ENCODE data around the gene CCDC172. TPM values are rescaled to one million over a fixed set of nuclear protein-coding genes. Genes with fewer than 3 reads are reported as not detected.

The CCDC172 gene, protein sequence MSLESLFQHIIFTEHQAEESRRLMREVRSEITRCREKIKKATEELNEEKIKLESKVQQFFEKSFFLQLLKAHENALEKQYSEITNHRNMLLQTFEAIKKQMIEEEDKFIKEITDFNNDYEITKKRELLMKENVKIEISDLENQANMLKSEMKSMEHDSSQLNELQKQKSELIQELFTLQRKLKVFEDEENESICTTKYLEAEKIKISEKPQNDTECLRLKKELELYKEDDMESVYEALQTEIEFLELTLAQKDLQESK
- not detected in 5 replicates for total RNA-seq (2022; extraction: Qiagen RNA extraction; ENCODE audit: low read depth)

DNA sequence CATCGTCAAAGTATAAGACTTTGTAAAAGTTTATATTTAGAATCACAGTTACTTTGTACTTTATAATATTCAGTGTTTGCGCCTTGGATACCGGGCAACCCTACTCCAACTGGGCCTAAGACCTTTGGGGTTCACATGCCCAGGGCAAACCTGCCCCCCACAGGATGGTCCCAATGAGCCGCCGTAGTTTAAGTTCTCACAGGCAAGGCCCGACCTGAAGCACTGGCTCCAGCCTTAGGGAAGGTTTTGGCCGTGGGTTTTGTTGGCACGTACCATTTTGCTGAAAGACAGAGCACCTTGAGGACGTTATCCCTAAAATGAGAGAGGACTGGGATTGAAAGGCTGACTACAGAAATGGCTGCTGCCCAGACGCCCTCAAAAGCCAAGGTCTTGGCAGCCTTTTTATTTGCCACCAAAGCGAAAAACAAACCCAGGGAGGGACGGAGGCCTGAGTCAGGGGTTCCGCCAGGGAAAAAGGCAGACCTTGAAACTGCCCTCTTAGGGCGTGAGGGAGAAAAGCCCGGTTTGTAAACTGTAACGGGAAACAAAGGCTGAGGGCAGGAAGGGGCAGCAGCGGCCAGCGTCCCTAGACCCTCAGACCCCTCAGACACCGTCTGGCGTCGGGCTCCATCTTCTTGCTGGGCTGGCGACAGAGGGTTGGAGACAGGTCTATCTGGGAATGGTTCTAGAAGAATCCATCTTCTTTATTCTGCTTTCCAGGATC is at the start of gene CCDC172:
Gene CCDC172 (plus strand): TSS at position 222 of the 724 bp plus-strand sequence. CDS start 564 bp downstream, outside the sequence.

DNA sequence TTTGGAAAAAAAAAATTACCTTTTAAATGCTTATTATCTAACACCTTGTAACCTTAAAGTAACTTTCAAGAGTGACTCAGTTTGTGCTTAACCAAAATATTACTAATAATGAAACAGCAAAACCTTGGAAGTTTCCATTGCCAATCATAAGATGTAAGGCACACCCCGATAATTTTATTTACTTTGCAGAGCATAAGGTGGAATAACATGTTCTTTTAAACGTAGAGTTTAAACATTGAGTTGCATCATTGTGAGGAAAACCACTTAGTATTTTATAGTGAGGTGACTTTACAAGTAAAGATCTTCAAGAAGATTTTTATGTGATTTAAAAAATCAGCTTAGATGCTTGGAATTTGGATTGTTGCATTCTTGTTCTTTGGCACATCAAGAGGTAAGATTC is 103.4 kb downstream of the CCDC172 start, which contains the start of gene PNLIPRP3:
Gene PNLIPRP3 (plus strand): TSS at position 177 of the 400 bp plus-strand sequence. CDS start 166 bp downstream, at position 343.

Other genes with a start within 250 kb of the CCDC172 start
- 7.7 to 12.4 TPM (median 10.0 TPM) in 5 replicates for gene GFRA1, start 51.2 kb upstream of the CCDC172 start, total RNA-seq (2022; extraction: Qiagen RNA extraction; ENCODE audit: low read depth)
- not detected in 5 replicates for gene PNLIPRP3, start 103.4 kb downstream of the CCDC172 start, total RNA-seq (2022; extraction: Qiagen RNA extraction; ENCODE audit: low read depth)
- not detected in 5 replicates for gene PNLIP, start 221.5 kb downstream of the CCDC172 start, total RNA-seq (2022; extraction: Qiagen RNA extraction; ENCODE audit: low read depth)

Data from A549 treated with GW870086 at 1 μM for 4 hours (cell line).